ENCODE measurements around the gene SLC9A4.

GRCh38 chr2:102432386-102432785 lies 40.6 kb upstream of the SLC9A4 start:
- TF ChIP-seq CTCF (conservative IDR thresholded peaks at IDR 0.05; ENCODE audit: low read depth, low read length) (no peak), MAZ (IDR thresholded peaks at IDR 0.05; ENCODE audit: borderline replicate concordance, low read depth, low read length) (no peak), POLR2A (IDR thresholded peaks at IDR 0.05; ENCODE audit: low read depth, low read length) (no peak), USF2 (IDR thresholded peaks at IDR 0.05; ENCODE audit: low read depth, low read length) (no peak), RAD21 (IDR thresholded peaks at IDR 0.05; ENCODE audit: low read length) (no peak), FOS (IDR thresholded peaks at IDR 0.05; ENCODE audit: low read depth, low read length) (no peak), SMC3 (IDR thresholded peaks at IDR 0.05; ENCODE audit: low read depth, low read length) (no peak), BHLHE40 (IDR thresholded peaks at IDR 0.05; ENCODE audit: low read depth, low read length) (no peak), CHD1 (IDR thresholded peaks at IDR 0.05; ENCODE audit: low read depth, low read length) (no peak), RCOR1 (IDR thresholded peaks at IDR 0.05; ENCODE audit: insufficient replicate concordance, low read length) (no peak)
